T47D (cell line): Measurements from ENCODE around the gene TSPEAR.

ENCODE experiments used
- DNase-seq, 2 experiments: peaks; one replicate each; pipeline versions ENCODE4 v3.0.0 to v3.0.0-alpha.2; 2011 to 2012; ENCODE audit warnings: low read depth in 1 of 2, low spot score in 1 of 2
- JUND ChIP-seq: IDR thresholded peaks from 2 replicates; pipeline ENCODE4 v1.6.1; 2012; ENCODE audit warnings: low read depth
- in situ Hi-C: cut with HindIII; loops from 2 replicates; pipeline ENCODE4 v1.10.0; 2016; ENCODE audit warnings: low sequenced_read_pairs, low pct_unique_long_range_greater_than_20kb

The TSPEAR gene

GRCh38 chr21:44736291-44737004 lies 25.1 kb upstream of the TSPEAR start:
- peak in 1 of 2 experiments; percentile 69 for DNase-seq
- in situ Hi-C loops = no loop called here
- TF ChIP-seq JUND = no peak

- no peak for TF ChIP-seq JUND
- no peak for DNase-seq
- in situ Hi-C loops = no loop called here
Measured at GRCh38 chr21:44735821-44736220, 24.4 kb upstream of the TSPEAR start.

- in situ Hi-C loops = no loop called here
- TF ChIP-seq JUND = no peak
Measured at GRCh38 chr21:44734841-44735240, 23.5 kb upstream of the TSPEAR start.

GRCh38 chr21:44734026-44734745 lies 22.8 kb upstream of the TSPEAR start:
- TF ChIP-seq JUND = no peak
- in situ Hi-C loops = no loop called here
- DNase-seq = no peak

More at GRCh38 chr21:44734841-44735240, 23.5 kb upstream of the TSPEAR start:
- no peak for DNase-seq

- TF ChIP-seq JUND = no peak
- no peak for DNase-seq
- in situ Hi-C loops = no loop called here
Measured at GRCh38 chr21:44732956-44733355, 21.6 kb upstream of the TSPEAR start.

- DNase-seq = no peak
- no peak for TF ChIP-seq JUND
- in situ Hi-C loops = no loop called here
Measured at GRCh38 chr21:44732263-44732662, 20.9 kb upstream of the TSPEAR start.

- no peak for TF ChIP-seq JUND
- in situ Hi-C loops = no loop called here
- DNase-seq = no peak
Measured at GRCh38 chr21:44730951-44731579, 19.7 kb upstream of the TSPEAR start.

GRCh38 chr21:44730028-44730395 lies 18.6 kb upstream of the TSPEAR start:
- no peak for TF ChIP-seq JUND
- in situ Hi-C loops = no loop called here
- no peak for DNase-seq

GRCh38 chr21:44729336-44730027 lies 18.1 kb upstream of the TSPEAR start:
- DNase-seq = no peak
- TF ChIP-seq JUND = no peak
- in situ Hi-C loops = no loop called here

- TF ChIP-seq JUND = no peak
- in situ Hi-C loops = no loop called here
Measured at GRCh38 chr21:44728716-44729115, 17.3 kb upstream of the TSPEAR start.

GRCh38 chr21:44727757-44728156 lies 16.4 kb upstream of the TSPEAR start:
- in situ Hi-C loops = no loop called here
- no peak for DNase-seq
- no peak for TF ChIP-seq JUND

More at GRCh38 chr21:44728716-44729115, 17.3 kb upstream of the TSPEAR start:
- no peak for DNase-seq

GRCh38 chr21:44727321-44727720 lies 15.9 kb upstream of the TSPEAR start:
- in situ Hi-C loops = no loop called here
- TF ChIP-seq JUND = no peak

More at GRCh38 chr21:44727321-44727720, 15.9 kb upstream of the TSPEAR start:
- DNase-seq = no peak
